ENCODE measurements around the gene RNF208.

RNF208 gene

DNA sequence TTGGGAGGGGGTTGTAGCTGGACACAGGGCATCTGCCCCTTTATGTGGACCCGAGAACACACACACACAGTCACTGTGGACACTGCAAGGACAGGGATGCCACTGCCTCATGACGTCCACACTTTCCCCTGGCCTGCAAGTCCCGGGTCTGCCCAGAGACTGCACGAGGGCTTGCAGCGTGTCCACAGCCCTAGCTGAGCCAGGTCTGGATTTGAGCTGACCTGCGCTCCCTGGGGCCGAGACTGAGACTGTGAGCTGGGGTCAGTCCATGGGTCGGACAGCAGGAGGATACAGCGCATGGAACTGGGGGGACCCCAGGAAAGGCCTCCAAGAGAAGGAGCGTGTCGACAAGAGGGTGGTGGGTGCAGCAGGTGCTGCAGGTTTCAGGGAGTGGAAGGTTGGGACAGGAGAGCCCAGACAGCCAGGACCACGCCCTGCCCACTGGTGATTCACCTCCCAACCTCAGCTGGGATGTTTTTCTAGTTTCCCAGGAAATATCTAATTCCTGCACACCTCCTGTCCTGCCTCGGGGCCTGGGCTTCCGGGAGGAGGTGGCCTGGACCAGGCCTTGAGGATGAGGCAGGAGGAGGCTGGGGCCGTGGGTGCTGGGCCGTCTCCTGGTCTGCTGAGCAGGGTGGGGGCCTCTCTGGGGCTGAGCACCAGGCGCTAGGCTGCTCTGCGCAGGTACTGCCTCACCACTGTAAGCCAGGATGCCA lies 4.5 kb upstream of the RNF208 start:
- DNase-seq = no peak

- DNase-seq = no peak
Measured at GRCh38 chr9:137225699-137226331, 3.8 kb upstream of the RNF208 start.

- DNase-seq = no peak
Measured at GRCh38 chr9:137224830-137225694, 3.0 kb upstream of the RNF208 start, which contains the start of gene CYSRT1. Gene CYSRT1 (plus strand): TSS chr9:137225174. CDS start chr9:137225622, 448 bp downstream.

DNA sequence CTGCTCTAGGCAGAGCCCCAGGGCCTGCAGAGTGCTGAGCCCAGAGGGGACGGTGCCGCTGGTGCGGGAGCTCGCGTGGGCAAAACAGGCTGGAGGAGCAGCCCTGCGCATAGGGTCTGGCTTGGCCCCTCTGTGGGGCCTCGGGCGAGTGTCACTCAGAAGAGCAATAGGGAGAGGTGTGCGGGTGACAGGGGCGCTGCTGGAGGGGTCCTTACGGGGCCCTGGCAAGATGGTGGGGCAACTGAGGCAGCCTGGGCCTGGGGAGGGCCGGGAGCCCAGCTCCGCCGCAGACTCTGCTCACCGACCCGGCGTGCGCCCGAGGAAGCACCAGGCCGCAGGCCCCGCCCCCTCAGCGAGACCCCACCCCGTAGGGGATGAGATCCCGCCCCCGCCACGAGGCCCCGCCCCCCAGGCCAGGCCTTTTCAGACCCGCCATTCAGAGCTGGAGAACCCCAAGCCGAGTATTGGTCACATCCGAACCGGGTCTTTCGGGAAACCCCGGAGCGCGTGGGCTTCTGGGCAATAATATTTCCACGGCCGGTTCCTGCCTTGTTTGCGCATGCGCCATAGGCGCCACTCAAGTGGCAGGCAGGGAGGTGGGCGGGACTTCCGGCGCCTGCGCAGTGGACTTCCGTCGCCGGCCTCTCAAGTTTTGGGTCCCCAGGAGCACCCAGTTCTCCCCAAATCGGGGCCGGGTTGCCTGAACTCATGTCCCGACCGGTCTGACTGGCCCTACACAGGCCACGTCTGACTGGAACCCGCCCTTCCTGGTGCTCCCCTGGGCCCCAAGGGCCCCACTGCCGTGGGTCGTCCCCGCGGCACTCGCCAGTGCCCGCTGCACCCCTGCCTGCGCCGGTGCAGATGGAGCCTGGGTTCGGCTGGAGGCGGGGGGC lies 1.3 kb upstream of the RNF208 start:
- DNase-seq = peak; percentile 96

DNA sequence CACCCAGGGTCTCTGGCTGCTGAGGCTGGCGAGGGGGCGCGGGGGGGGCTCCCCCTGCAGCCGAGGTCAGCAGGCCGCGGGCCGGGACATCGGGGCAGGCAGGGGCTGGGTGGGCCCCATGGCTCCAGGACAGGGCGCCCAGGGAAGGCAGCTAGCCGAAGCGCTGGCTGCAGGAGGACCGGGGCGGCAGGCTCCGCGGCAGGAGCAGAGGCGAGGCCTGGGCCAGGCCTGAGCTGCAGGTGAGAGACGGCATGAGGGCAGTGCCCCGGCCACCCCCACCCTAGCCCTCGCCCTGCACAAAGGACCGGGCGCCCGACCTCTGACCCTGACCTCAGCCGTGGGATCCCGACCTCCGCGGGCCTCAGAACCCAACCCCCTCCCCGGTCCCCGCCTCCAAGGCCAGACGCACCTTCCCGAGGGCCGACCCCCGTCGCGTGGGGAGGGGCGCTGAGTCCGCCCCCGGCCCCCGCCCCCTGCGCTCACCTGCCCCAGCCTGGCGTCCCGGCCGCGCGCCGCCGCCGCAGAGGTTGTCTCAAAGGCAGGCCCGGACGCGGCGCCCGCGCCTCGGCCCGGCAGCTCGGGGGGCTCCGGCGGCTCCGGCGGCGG lies 431 bp downstream of the RNF208 start:
- no peak for DNase-seq

DNA sequence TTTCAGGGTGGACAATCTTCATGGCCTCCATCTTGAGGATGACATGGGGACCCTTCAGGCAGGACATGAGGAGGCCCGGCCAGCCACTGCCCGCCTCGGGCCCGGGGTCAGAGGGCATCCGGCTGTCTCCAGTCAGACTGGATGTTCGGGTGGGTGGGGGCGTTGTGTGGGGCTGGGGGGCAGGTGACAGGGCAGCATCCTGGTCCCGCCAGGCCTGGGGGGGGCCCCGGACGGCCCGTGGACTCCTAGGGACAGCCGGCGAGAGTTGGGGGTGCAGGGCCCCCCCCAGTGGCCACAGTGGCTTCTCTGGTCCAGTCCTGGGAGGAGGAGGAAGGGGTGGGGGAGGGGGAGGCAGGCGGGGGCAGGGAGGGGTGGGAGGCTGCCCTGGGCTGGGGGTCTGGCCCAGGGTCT lies 940 bp downstream of the RNF208 start:
- DNase-seq = no peak

DNA sequence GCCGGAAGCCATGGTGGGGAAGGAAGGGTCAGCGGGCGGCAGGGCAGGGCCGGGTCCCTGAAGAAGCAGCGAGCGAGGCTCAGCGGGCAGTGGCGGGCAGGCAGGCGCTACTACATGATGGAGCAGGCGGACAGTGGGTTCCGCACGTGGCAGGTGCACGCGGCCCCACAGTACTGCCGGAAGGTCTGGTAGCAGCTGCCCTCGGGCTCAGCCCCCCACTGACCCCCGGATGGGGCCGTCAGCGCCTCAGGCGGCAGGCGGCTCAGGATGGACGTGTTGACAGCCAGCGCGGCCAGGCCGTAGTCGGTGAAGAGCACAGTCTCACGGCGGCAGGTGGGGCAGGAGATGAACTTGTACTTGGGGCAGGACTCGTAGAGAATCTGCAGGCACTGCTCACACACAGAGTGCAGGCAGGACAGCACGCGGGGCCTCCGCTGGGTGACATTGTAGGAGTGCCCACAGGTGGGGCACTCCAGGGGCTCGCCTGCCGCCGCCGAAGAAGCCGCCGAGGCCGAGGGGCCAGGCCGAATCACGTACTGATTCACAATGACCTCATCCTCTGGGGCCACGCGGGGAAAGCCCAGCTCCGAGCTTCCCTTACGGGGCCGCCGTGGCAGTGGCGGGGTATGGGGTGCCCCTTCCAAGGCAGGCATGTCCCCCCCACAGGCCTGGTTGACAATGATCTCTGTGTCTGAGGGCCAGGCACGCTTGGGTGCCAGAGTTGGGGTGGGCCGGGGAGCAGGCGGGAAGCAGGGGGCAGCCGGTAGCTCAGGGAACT lies 1.5 kb downstream of the RNF208 start:
- DNase-seq = no peak

GRCh38 chr9:137219757-137220316 lies 2.2 kb downstream of the RNF208 start:
- DNase-seq = no peak

DNA sequence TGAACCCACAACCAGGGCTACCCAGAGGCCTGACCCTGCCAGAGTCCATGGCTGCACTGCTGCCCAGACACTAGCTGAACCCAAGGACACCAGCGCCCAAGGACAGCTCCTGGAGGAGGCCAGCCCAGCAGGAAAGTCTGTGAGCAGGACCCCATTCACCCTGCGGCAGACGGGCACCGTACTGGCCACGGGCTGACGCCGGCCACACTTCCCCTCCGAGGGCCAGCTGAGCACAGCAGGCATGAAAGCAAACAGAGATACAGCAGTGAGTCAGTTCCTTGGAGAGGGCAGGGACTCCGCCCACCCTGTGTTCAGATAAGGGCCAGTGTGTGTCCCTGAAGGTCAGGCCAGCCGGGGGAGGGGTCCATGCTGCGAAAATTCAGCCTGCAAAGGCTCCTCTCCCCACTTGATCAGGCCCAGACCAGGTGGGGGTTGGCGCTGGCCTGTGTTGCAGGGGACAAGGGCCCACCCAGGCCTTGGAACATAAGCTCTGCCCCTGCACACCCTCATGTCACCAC lies 3.2 kb downstream of the RNF208 start:
- DNase-seq = no peak

DNA sequence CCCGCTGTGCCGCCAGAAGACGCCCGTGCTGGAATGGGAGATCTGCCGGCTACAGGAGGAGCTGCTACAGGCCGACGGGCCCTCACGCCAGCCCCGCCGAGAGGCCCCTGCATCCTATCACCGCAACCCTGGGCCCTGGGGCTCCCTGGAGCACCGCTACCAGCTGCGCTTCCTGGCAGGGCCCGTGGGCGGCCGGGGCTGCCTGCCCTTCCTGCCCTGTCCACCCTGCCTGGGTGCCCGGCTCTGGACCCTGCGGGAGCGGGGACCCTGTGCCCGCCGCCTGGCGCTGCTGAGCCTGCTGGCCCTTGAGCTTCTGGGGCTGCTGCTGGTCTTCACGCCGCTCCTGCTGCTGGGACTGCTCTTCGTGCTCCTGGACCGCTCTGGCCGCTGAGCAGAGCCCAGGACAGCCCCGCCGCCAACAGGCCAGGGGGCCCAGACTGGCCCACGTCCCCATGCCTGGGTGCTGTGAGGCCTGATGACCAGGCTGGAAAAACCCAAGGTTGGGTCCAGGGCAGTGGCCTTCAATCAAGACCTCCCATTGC lies 3.8 kb downstream of the RNF208 start:
- no peak for DNase-seq

DNA sequence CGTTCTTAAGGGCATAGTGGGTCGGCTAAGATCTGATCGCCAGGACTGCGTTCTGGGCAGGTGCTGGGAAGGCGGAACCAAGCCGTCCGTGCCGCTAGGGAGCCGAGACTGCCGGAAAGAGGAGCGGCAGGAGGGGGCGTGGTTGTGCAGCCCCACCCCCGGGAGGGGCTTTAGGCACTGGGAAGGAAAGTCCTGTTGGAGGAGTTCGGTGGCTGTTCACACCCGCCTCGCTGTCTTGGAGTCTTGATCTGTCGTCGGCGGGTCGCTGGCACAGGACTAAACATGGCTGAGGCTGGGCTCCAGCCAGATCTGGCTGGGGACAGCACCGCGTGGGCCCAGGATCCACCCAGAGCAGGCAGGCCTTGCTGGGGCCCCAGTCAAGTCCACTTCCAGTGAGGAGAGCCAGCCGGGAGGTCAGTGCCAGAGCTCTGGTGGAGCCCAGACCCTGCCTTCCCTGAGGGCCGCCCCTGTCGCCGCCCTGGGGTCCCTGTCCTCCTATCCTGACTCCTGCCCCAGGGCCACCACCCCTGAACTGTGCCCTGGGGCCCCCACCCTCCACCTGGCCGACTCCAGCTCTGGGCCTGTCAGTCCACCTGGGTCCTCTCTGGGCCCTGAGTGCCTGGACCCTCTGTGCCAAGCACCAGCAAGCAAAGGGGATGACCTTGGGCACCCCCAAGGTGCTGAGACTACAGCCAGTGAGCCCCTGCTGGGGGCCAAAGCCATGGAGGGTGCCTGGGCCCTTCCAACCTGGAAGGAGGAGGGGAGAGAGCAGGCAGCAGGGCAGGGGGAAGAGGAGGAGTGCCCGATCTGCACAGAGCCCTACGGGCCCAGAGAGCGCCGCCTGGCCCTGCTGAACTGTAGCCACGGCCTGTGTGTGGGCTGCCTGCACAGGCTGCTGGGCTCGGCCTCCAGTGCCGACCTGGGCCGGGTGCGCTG lies 4.5 kb downstream of the RNF208 start:
- DNase-seq = no peak

- no peak for DNase-seq
Measured at GRCh38 chr9:137216188-137216965, 5.7 kb downstream of the RNF208 start.

DNA sequence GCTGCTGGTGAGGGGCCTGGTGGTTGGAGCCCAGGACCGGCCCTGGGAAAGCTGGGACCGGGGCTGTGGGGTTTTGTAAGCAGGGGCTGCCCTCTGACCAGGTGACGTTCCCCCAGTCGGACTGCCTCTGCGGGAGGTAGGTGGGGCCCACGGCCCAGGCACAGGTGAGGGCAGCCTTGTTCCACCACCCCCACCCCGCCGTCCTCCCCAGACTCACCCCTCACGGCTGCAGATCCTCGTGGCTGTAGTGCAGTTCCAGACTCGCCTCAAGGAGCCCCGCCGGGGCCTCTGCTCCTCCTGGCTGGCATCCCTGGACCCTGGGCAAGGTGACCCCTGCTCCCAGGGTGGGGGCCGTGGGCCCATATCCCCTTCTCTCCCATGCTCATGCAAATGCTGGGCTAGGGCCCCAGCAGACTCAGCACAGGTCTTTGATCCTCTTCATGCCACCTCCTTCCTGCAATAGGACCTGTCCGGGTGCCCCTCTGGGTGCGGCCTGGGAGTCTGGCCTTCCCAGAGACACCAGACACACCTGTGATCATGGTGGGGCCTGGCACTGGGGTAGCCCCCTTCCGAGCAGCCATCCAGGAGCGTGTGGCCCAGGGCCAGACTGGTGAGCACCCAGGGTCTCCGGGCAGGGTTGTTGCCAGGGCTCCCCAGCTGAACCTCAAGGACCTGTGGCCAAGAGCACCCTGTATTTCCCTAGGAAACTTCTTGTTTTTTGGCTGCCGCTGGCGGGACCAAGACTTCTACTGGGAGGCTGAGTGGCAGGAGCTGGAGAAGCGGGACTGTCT lies 6.6 kb downstream of the RNF208 start:
- no peak for DNase-seq

- DNase-seq = no peak
Measured at GRCh38 chr9:137214620-137215019, 7.4 kb downstream of the RNF208 start.

DNA sequence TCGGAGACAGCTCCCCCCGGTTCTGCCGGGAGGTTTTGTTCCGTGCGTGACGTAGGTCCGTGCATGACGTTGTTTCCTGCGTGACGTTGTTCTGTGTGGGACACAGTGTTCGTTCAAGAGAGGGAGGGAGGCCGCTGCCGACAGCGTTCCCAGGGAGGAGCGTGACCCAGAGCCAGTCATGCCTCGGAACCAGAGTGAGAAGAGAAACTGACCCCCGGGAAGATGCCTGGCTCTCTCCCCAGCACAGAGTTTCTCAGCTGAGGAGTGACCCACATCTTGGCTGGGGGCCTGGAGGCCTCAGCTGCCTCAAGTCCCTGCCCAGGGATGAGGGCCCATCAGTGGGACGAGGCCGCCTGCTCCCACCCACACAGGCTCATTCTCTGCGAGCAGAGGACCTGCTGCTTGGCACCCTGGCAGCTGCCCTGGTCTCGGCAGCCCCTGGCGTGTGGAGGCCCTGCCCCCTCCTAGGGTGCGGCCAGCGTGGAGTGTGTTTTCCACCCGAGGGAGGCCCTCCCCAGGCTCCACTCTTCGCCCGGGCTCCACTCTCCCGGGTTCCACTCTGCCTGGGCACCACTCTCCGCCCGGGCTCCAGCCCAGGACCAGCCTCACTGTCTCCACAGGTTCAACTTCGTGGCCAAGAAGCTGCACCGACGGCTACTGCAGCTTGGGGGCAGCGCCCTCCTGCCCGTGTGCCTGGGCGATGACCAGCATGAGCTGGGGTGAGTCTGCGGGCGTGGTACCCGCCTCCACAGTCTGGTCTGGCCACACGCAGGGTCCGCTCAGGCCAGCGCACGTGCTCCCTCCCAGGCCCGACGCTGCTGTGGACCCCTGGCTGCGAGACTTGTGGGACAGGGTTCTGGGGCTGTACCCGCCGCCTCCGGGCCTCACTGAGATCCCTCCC lies 8.6 kb downstream of the RNF208 start:
- DNase-seq = no peak

DNA sequence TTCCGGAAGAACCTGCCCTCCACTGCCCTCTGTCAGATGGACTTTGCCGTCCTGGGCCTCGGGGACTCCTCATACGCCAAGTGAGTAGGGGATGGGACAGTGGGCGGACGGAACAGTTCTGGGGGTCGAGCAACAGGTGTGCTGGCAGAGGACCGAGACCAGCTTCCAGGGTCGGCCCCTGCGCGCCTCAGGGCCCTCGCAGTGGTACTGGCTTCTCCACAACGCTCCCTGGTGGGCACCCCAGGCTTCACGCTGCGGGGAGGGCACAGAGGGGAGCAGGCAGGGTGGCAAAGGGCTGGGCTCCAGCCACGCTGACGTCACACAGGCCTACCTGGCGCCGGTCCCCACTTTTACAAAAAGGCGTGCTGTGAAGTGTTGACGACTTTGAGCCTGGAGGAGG lies 9.5 kb downstream of the RNF208 start:
- no peak for DNase-seq
